Lung (tissue), 12 donors: ENCODE measurements around the gene STX8. TPM values are rescaled to one million over a fixed set of nuclear protein-coding genes. Genes with fewer than 3 reads are reported as not detected.

Experiments used
- ATAC-seq: fragments of 200-7000 bp; cut with Tn5 transposase; one replicate; pipeline ENCODE4 v1.9.1; 2020; ENCODE audit warnings: moderate number of reproducible peaks; ENCODE audit not compliant: insufficient read depth, low FRiP score
- DNase-seq, 3 donors: peaks; one replicate each; pipeline ENCODE4 v3.0.0-alpha.2; 2013 to 2017
- H3K27ac ChIP-seq, 2 donors: one replicate each; pipeline ENCODE4 v1.5.1; 2013; ENCODE audit warnings: mild to moderate bottlenecking in 2 of 2, moderate library complexity in 2 of 2, control low read depth in 1 of 2, inconsistent platforms in 1 of 2, low read depth in 1 of 2, low read length in 1 of 2
- H3K27me3 ChIP-seq, 3 donors: one replicate each; pipeline ENCODE4 v1.5.1; 2013; ENCODE audit warnings: low read length in 2 of 3; ENCODE audit not compliant: control insufficient read depth in 3 of 3, insufficient read depth in 3 of 3
- H3K36me3 ChIP-seq, 4 donors: one replicate each; pipeline ENCODE4 v1.5.1; 2013; ENCODE audit warnings: low read length in 4 of 4, mild to moderate bottlenecking in 1 of 4, moderate library complexity in 1 of 4; ENCODE audit not compliant: control insufficient read depth in 4 of 4, insufficient read depth in 4 of 4
- H3K4me1 ChIP-seq, 5 donors: one replicate each; pipeline ENCODE4 v1.5.1; 2013; ENCODE audit warnings: low read length in 5 of 5, mild to moderate bottlenecking in 2 of 5, moderate library complexity in 1 of 5; ENCODE audit not compliant: control insufficient read depth in 5 of 5, insufficient read depth in 5 of 5
- H3K4me3 ChIP-seq: one replicate; pipeline ENCODE4 v1.5.1; 2013; ENCODE audit warnings: mild to moderate bottlenecking, control low read depth, moderate library complexity
- H3K9ac ChIP-seq, 2 donors: one replicate each; pipeline ENCODE4 v1.5.1; 2013; ENCODE audit warnings: low read length in 2 of 2, control low read depth in 1 of 2; ENCODE audit not compliant: insufficient read depth in 1 of 2
- H3K9me3 ChIP-seq, 4 donors: one replicate each; pipeline ENCODE4 v1.5.1; 2013; ENCODE audit warnings: low read length in 3 of 4, mild to moderate bottlenecking in 1 of 4, moderate library complexity in 1 of 4; ENCODE audit not compliant: control insufficient read depth in 4 of 4, insufficient read depth in 3 of 4
- CTCF ChIP-seq: IDR thresholded peaks from 2 replicates; pipeline ENCODE4 v1.5.1; 2012; ENCODE audit warnings: mild to moderate bottlenecking; ENCODE audit errors: control extremely low read depth, extremely low read depth
- WGBS, 2 donors: extraction: QIAGEN DNeasy Blood & Tissue Kit; methylation state at CpG; one replicate each; pipeline ENCODE4 v1.1.7; 2013; 5-methylcytosine and 5-hydroxymethylcytosine counted together
- polyA plus RNA-seq, 2 donors: library from polyadenylated mRNA; stranded (reverse); fragments of 200-250 nt; gene quantifications; one replicate each; pipeline ENCODE4 v1.2.1, GENCODE V29; 2013
- total RNA-seq, 2 donors: library from RNA; depleted of rRNA in 1 of 2; stranded (reverse); fragments of >200 nt in 1 of 2; gene quantifications; one replicate each; pipeline ENCODE4 v1.2.1, GENCODE V29; 2014 to 2021
- donor health status: control.
- donor health status: control.
- donor health status: Bipolar disorder and iron deficiency.
- donor health status: healthy.
- donor health status: DM: yes; HTN: yes; CAD: no.

The STX8 gene
- total and polyA plus RNA-seq, 4 donors: 36.5 to 81.1 (median 63.2) TPM

GRCh38 chr17:9410737-9411136, 164.9 kb downstream of the STX8 start:
- ATAC-seq (no peak), DNase-seq (peak in 1 of 3 donors; percentile 8)
- H3K27ac ChIP-seq: no peak overlapping the region
- no peaks in the 10 kb centered on the region for H3K36me3 ChIP-seq
- H3K9me3 ChIP-seq: no peaks in the 10 kb centered on the region
- no peak overlapping the region for H3K9ac ChIP-seq
- H3K27me3 ChIP-seq: no peaks in the 10 kb centered on the region
- 84 to 96% methylated on average over 2 of the region's 2 CpGs for WGBS, 2 donors
- H3K4me3 ChIP-seq: no peak overlapping the region
- no peak for TF ChIP-seq CTCF
- H3K4me1 ChIP-seq: peaks cover 0 to 17% (median 2%) of the 10 kb centered on the region in 5 donors

GRCh38 chr17:9410301-9410700, 165.3 kb downstream of the STX8 start:
- Histone ChIP-seq H3K27ac (no peak overlapping the region), H3K4me3 (no peak overlapping the region), H3K9ac (no peak overlapping the region), H3K9me3 (no peaks in the 10 kb centered on the region), H3K4me1 (peaks cover 0 to 17% (median 2%) of the 10 kb centered on the region in 5 donors), H3K36me3 (no peaks in the 10 kb centered on the region), H3K27me3 (no peaks in the 10 kb centered on the region)
- DNase-seq: peak in 2 of 3 donors; percentile 31 to 37
- no peak for ATAC-seq
- TF ChIP-seq CTCF: no peak
- 86 to 89% methylated on average over 9 of the region's 9 CpGs for WGBS, 2 donors

- Histone ChIP-seq H3K36me3 (no peaks in the 10 kb centered on the region), H3K4me3 (no peak overlapping the region), H3K9ac (no peak overlapping the region), H3K4me1 (peaks cover 0 to 17% (median 2%) of the 10 kb centered on the region in 5 donors), H3K9me3 (no peaks in the 10 kb centered on the region), H3K27me3 (no peaks in the 10 kb centered on the region), H3K27ac (no peak overlapping the region)
- 81 to 85% methylated on average over 4 of the region's 4 CpGs for WGBS, 2 donors
- ATAC-seq (no peak), DNase-seq (peak in 2 of 3 donors; percentile 13 to 34)
- TF ChIP-seq CTCF: no peak
Observed at GRCh38 chr17:9409878-9410277, 165.7 kb downstream of the STX8 start.
